Measurements from ENCODE around the gene MAGEB4. TPM values are rescaled to one million over a fixed set of nuclear protein-coding genes. Genes with fewer than 3 reads are reported as not detected.

Gene MAGEB4
- total and polyA plus RNA-seq, 2 experiments from 2014 or later: not detected

GRCh38 chrX:30282527-30282926, 40.7 kb downstream of the MAGEB4 start:
- no peaks in the 10 kb centered on the region for H3K36me3 Mint-ChIP-seq (ENCODE audit: low read depth)
- Histone ChIP-seq H3K9me2 (ENCODE audit: insufficient read depth) (no peaks in the 10 kb centered on the region), H3K4me3 (no peak overlapping the region), H2AFZ (no peak overlapping the region), H3K36me3 (ENCODE audit: insufficient read depth) (no peaks in the 10 kb centered on the region), H3K79me2 (replicated peaks; ENCODE audit: insufficient read depth) (no peaks in the 10 kb centered on the region), H3K27ac (ENCODE audit: low read depth) (no peak overlapping the region), H3K27me3 (ENCODE audit: insufficient read depth) (no peaks in the 10 kb centered on the region), H3K4me1 (ENCODE audit: insufficient read depth) (no peaks in the 10 kb centered on the region), H4K20me1 (replicated peaks; ENCODE audit: insufficient read depth) (no peaks in the 10 kb centered on the region), H3K4me2 (no peak overlapping the region), H3F3A (replicated peaks; ENCODE audit: low read depth) (no peaks in the 10 kb centered on the region)
- ATAC-seq (no peak), DNase-seq (ENCODE audit: low spot score) (no peak)
- H3K4me1 Mint-ChIP-seq: no peaks in the 10 kb centered on the region
- no peaks in the 10 kb centered on the region for H3K27me3 Mint-ChIP-seq (ENCODE audit: insufficient read depth, low read depth, poor library complexity)
- no peak overlapping the region for H3K4me3 Mint-ChIP-seq
- H3K27ac Mint-ChIP-seq: no peak overlapping the region
- no peaks in the 10 kb centered on the region for H3K9me3 Mint-ChIP-seq
- TF ChIP-seq ZNF462 (CRISPR knock-in tag; IDR thresholded peaks at IDR 0.05) (no peak), CTCF (conservative IDR thresholded peaks at IDR 0.05; ENCODE audit: low read depth in 2 of 2) (no peak), ETS1 (IDR thresholded peaks at IDR 0.05) (no peak), REST (IDR thresholded peaks at IDR 0.05; ENCODE audit: unreplicated experiment) (no peak), JUNB (IDR thresholded peaks at IDR 0.05; ENCODE audit: unreplicated experiment) (no peak), EZH2phosphoT487 (IDR thresholded peaks at IDR 0.05; ENCODE audit: unreplicated experiment) (no peak), POLR2AphosphoS5 (IDR thresholded peaks at IDR 0.05; ENCODE audit: low read depth) (no peak), CREB1 (CRISPR knock-in tag; IDR thresholded peaks at IDR 0.05; ENCODE audit: low read depth) (no peak), ZNF331 (CRISPR knock-in tag; IDR thresholded peaks at IDR 0.05; ENCODE audit: low read depth) (no peak), STAT1 (IDR thresholded peaks at IDR 0.05; ENCODE audit: unreplicated experiment) (no peak), ZNF114 (CRISPR knock-in tag; IDR thresholded peaks at IDR 0.05) (no peak), EZH2 (IDR thresholded peaks at IDR 0.05; ENCODE audit: low read depth, unreplicated experiment) (no peak), NANOG (IDR thresholded peaks at IDR 0.05; ENCODE audit: borderline replicate concordance) (no peak)

Measured in GM23338 (cell line).